Neural cell (in vitro differentiated cells): ENCODE data around the gene PTH. TPM values are rescaled to one million over a fixed set of nuclear protein-coding genes. Genes with fewer than 3 reads are reported as not detected.

Source experiments
- H2AFZ ChIP-seq: fragments of 200-600, 300-800 bp; sonication (generic), shearing (Covaris generic); 2 replicates; pipeline ENCODE4 v1.6.0; 2014; ENCODE audit warnings: low read depth, mild to moderate bottlenecking, antibody characterized with exemption, low read length, moderate library complexity
- H3F3A ChIP-seq: fragments of 200-600 bp; shearing (Covaris generic); 2 replicates; pipeline ENCODE4 v1.6.1; 2016; ENCODE audit warnings: mild to moderate bottlenecking, moderate library complexity, mixed read lengths, antibody characterized with exemption, low read length; ENCODE audit not compliant: insufficient read depth, poor library complexity, severe bottlenecking
- H3K27ac ChIP-seq: fragments of 200-600, 300-800 bp; sonication (generic), shearing (Covaris generic); 2 replicates; pipeline ENCODE4 v1.5.1; 2014; ENCODE audit warnings: mild to moderate bottlenecking, low read length, moderate library complexity
- H3K27me3 ChIP-seq: fragments of 300-800, 200-600 bp; sonication (generic), shearing (Covaris generic); 2 replicates; pipeline ENCODE4 v1.6.0; 2014; ENCODE audit warnings: mild to moderate bottlenecking, low read depth, low read length, moderate library complexity; ENCODE audit not compliant: insufficient read depth
- H3K36me3 ChIP-seq: fragments of 300-800, 200-600 bp; sonication (generic), shearing (Covaris generic); 2 replicates; pipeline ENCODE4 v1.5.1; 2014; ENCODE audit warnings: mild to moderate bottlenecking, antibody characterized with exemption, low read length, moderate library complexity; ENCODE audit not compliant: insufficient read depth
- H3K4me2 ChIP-seq: fragments of 300-800, 200-600 bp; sonication (generic), shearing (Covaris generic); 2 replicates; pipeline ENCODE4 v1.6.0; 2014; ENCODE audit warnings: mild to moderate bottlenecking, low read length
- H3K4me3 ChIP-seq: fragments of 300-800, 200-600 bp; sonication (generic), shearing (Covaris generic); 2 replicates; pipeline ENCODE4 v1.5.1; 2014; ENCODE audit warnings: mild to moderate bottlenecking, low read length, moderate library complexity
- H3K79me2 ChIP-seq: fragments of 200-600 bp; shearing (Covaris generic); replicated peaks from 2 replicates; pipeline ENCODE4 v1.6.0; 2014; ENCODE audit warnings: mild to moderate bottlenecking, low read length, moderate library complexity; ENCODE audit not compliant: insufficient read depth
- H3K9ac ChIP-seq: fragments of 300-800, 200-600 bp; sonication (generic), shearing (Covaris generic); 2 replicates; pipeline ENCODE4 v1.6.1; 2016; ENCODE audit warnings: mild to moderate bottlenecking, low read length, mixed read lengths
- H3K9me2 ChIP-seq: fragments of 200-600 bp; shearing (Covaris generic); 2 replicates; pipeline ENCODE4 v1.6.1; 2016; ENCODE audit warnings: mild to moderate bottlenecking, low read length, mixed read lengths; ENCODE audit not compliant: insufficient read depth
- H3K9me3 ChIP-seq: fragments of 200-600, 300-800 bp; sonication (generic), shearing (Covaris generic); 2 replicates; pipeline ENCODE4 v1.6.1; 2016; ENCODE audit warnings: mild to moderate bottlenecking, mixed run types, low read length, moderate library complexity, mixed read lengths
- H4K20me1 ChIP-seq: fragments of 200-600 bp; shearing (Covaris generic); 2 replicates; pipeline ENCODE4 v1.6.1; 2016; ENCODE audit warnings: mild to moderate bottlenecking, mixed run types; ENCODE audit not compliant: insufficient read depth
- CTCF ChIP-seq: fragments of 450-650 bp; IDR thresholded peaks from 2 replicates; pipeline ENCODE4 v1.5.1; 2014; ENCODE audit warnings: antibody characterized with exemption, mild to moderate bottlenecking, moderate library complexity; ENCODE audit not compliant: poor library complexity, severe bottlenecking
- EP300 ChIP-seq: fragments of 450-650 bp; conservative IDR thresholded peaks from 2 replicates; pipeline ENCODE4 v1.6.1; 2014; ENCODE audit warnings: antibody characterized with exemption, mild to moderate bottlenecking, moderate library complexity; ENCODE audit not compliant: poor library complexity, severe bottlenecking
- EZH2 ChIP-seq: fragments of 200-600, 300-800 bp; shearing (Covaris generic), sonication (generic); IDR thresholded peaks from 2 replicates; pipeline ENCODE4 v1.6.1; 2014; ENCODE audit warnings: antibody characterized with exemption, low read length, borderline replicate concordance, mild to moderate bottlenecking; ENCODE audit not compliant: insufficient read depth, poor library complexity, severe bottlenecking
- MXI1 ChIP-seq: fragments of 450-650 bp; conservative IDR thresholded peaks from 2 replicates; pipeline ENCODE4 v1.6.1; 2014; ENCODE audit warnings: antibody characterized with exemption, mild to moderate bottlenecking; ENCODE audit not compliant: poor library complexity, severe bottlenecking
- POLR2AphosphoS5 ChIP-seq: IDR thresholded peaks from 2 replicates; pipeline ENCODE4 v1.6.1; 2012
- RAD21 ChIP-seq: fragments of 450-650 bp; conservative IDR thresholded peaks from 2 replicates; pipeline ENCODE4 v1.6.1; 2014; ENCODE audit warnings: antibody characterized with exemption, mild to moderate bottlenecking, moderate library complexity
- REST ChIP-seq: IDR thresholded peaks from 2 replicates; pipeline ENCODE4 v1.6.1; 2012; ENCODE audit warnings: borderline replicate concordance
- SMC3 ChIP-seq: fragments of 450-650 bp; conservative IDR thresholded peaks from 2 replicates; pipeline ENCODE4 v1.6.1; 2014; ENCODE audit warnings: antibody characterized with exemption, mild to moderate bottlenecking, moderate library complexity; ENCODE audit not compliant: poor library complexity
- TAF1 ChIP-seq: IDR thresholded peaks from 2 replicates; pipeline ENCODE4 v1.6.1; 2012; ENCODE audit warnings: low read depth
- polyA plus RNA-seq: library from polyadenylated mRNA; depleted of rRNA; stranded (reverse); fragments of >200 nt; gene quantifications from 2 replicates; pipeline ENCODE4 v1.2.3, GENCODE V29; 2014

PTH gene
- polyA plus RNA-seq, 1 donor from 2014 or later: not detected

- H2AFZ ChIP-seq: no peak overlapping the region
- TF ChIP-seq EP300: no peak
- no peak for TF ChIP-seq REST
- TF ChIP-seq RAD21: no peak
- TF ChIP-seq CTCF: no peak
- TF ChIP-seq TAF1: no peak
- no peak for TF ChIP-seq EZH2
- no peak for TF ChIP-seq POLR2AphosphoS5
- TF ChIP-seq MXI1: no peak
- TF ChIP-seq SMC3: no peak
- no peaks in the 10 kb centered on the region for H3K9me2 ChIP-seq
- H3K9ac ChIP-seq: no peak overlapping the region
- H3K4me3 ChIP-seq: no peak overlapping the region
- H3F3A ChIP-seq: no peaks in the 10 kb centered on the region
- H3K9me3 ChIP-seq: no peaks in the 10 kb centered on the region
- H3K36me3 ChIP-seq: no peaks in the 10 kb centered on the region
- H4K20me1 ChIP-seq: no peaks in the 10 kb centered on the region
- no peaks in the 10 kb centered on the region for H3K27me3 ChIP-seq
- H3K27ac ChIP-seq: no peak overlapping the region
- H3K4me2 ChIP-seq: no peak overlapping the region
- H3K79me2 ChIP-seq: peaks cover 44% of the 10 kb centered on the region
These were observed 50.2 kb downstream of the PTH start for GRCh38 chr11:13445588-13445987.

Other genes starting within 250 kb of the PTH start
- 15.3 and 17.1 TPM in 2 replicates for gene BMAL1, start 218.2 kb downstream of the PTH start, polyA plus RNA-seq
- 143 and 146 TPM in 2 replicates for gene BTBD10, start 32.8 kb downstream of the PTH start, polyA plus RNA-seq
- gene FAR1, start 172.7 kb upstream of the PTH start, polyA plus RNA-seq: 91.2 and 110 TPM in 2 replicates